Motor neuron (in vitro differentiated cells): ENCODE measurements around the gene TFPI. TPM values are rescaled to one million over a fixed set of nuclear protein-coding genes. Genes with fewer than 3 reads are reported as not detected.

Experiments
- ATAC-seq, 8 experiments: fragments of 200-7000 bp; cut with Tn5 transposase; replicated peaks in 6 of 8; 2 replicates each; pipeline ENCODE4 v1.8.0; 2021; ENCODE audit warnings: mild to moderate bottlenecking in 8 of 8, moderate library complexity in 8 of 8
- H3K27ac ChIP-seq, 2 donors: fragments of 250-450 bp; sonication (Bioruptor Pico); 2 replicates each; pipeline ENCODE4 v1.9.0; 2021; ENCODE audit warnings: antibody characterized with exemption in 2 of 2, mild to moderate bottlenecking in 2 of 2, moderate library complexity in 1 of 2
- H3K4me1 ChIP-seq, 2 donors: fragments of 250-450 bp; sonication (Bioruptor Pico); replicated peaks in 1 of 2; 2 replicates each; pipeline ENCODE4 v1.6.1; 2021; ENCODE audit warnings: antibody characterized with exemption in 2 of 2, mild to moderate bottlenecking in 2 of 2, moderate library complexity in 1 of 2
- H3K4me3 ChIP-seq, 5 donors: fragments of 250-450 bp; sonication (Bioruptor Pico); 2 replicates each; pipeline ENCODE4 v1.9.0; 2021; ENCODE audit warnings: antibody characterized with exemption in 5 of 5, mild to moderate bottlenecking in 5 of 5, moderate library complexity in 4 of 5
- WGBS, 10 experiments: fragments of 450-650 bp; shearing (Covaris generic); methylation state at CpG; one replicate each; pipeline ENCODE4 v1.0.0; 2022; 5-methylcytosine and 5-hydroxymethylcytosine counted together
- in situ Hi-C, 9 experiments: fragments of 400-800 bp; cut with MboI; loops; one replicate each; pipeline ENCODE4 v1.15.0; 2021; ENCODE audit warnings: low sequenced_read_pairs in 9 of 9, low pct_unique_long_range_greater_than_20kb in 2 of 9; ENCODE audit not compliant: unreplicated experiment in 9 of 9
- total RNA-seq, 8 experiments: library from RNA; unstranded; fragments of 300-600 nt; gene quantifications; 2 replicates each; pipeline versions ENCODE4 v1.2.3 to v1.2.4, GENCODE V29; 2022

Gene TFPI
- 10 to 100 TPM in 3 of 8 experiments, 1 to 10 TPM in 1, under 1 TPM in 4; 0.18 to 79.3 (median 5.1) TPM for total RNA-seq

DNA sequence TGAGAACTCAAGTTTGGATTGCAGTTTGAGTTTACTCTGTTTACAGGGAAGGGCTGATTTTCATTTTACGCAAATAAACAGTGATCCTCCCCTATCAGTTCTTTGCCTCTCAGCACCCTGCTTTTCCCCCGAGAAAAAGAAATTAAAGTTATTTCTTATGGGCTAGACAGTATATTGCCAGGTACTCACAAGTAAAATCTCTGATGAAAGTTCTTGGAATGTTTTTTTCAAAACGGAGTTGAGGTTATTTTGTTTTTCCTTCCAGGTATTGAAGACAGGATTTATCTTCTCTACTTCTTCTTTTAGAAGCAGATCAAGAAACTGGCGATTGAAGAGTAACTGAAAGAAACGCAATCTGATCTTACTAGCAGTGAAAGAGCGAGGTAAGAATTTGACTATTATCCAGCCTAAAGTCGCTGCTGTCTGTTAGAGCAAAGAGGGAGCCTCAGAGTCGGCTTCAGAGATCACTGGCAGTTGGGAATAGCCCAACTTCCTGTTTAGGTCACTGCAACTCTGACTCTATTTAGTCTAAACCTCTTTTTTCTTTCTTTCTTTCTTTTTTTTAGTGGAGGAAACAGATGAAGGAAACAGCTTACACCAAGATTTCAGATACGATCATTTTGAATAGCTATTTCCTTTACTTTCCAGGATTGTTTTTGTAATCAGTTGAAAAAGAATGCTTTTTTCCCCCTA is at the start of gene TFPI:
TSS of gene TFPI (minus strand) at position 425 of the 693 bp plus-strand sequence. CDS start 50,667 bp downstream, outside the sequence.
- peak within 1 kb of the TSS in 2 of 5 donors; percentile 3 to 4 for H3K4me3 ChIP-seq
- H3K4me1 ChIP-seq, result no peaks in the 10 kb centered on the region
- in situ Hi-C loops, result no loop called here
- H3K27ac ChIP-seq, result no peak within 1 kb of the TSS
- 0 to 84% (median 49%) methylated on average over 3 to 9 of the region's 9 CpGs for WGBS, 10 experiments
- peak in 3 of 8 experiments; percentile 80 to 91 (median 91) for ATAC-seq

DNA sequence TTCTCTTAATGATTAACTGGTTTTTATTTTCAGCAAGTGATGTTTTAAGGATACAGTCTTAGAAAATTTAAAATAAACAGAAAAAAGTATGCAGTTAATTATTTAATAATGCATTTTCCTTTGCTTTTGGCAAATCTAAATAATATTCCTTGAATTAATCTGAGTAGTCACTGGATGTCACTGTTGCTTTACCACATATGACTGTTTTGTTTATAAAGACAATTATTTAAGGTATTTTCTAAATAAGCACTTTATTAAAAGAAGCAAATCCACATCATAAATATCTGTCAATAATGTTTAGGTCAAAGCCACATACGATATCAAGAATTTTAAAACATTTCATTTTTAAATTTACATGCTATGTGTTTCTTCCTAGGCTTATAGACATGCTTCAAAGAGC is 40.6 kb upstream of the TFPI start:
- no peak overlapping the region for H3K4me3 ChIP-seq
- no peak overlapping the region for H3K27ac ChIP-seq
- 13 to 100% (median 83%) methylated on average over 1 of the region's 1 CpG; no CpG with 5 or more reads in 1 of the 10 experiments for WGBS, 10 experiments
- H3K4me1 ChIP-seq, result no peaks in the 10 kb centered on the region
- in situ Hi-C loops, result loop anchor here in 3 of 9 experiments (25.0 kb wide), 2 partner anchors 242 to 918 kb away; no protein-coding TSS in a partner anchor
- ATAC-seq, result no peak

DNA sequence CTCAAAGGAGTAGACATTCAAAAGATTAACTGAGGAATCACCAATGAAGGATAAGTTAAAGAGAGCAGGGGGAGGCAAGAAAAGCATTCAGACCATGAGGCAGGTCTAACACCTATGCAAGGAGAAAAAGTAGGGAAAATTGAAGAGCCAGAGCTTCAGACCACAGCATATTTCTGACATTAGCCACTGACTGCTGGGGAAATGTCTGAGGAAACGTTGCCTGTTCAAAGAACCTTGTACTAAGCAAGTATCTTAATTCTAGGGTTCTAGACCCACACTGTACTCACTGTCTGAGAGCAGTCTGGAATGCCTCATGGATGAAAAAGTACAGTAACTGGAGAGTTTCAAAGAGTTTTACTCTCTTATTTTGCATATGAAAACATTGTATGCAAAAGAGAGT is 39.5 kb upstream of the TFPI start:
- no peaks in the 10 kb centered on the region for H3K4me1 ChIP-seq
- H3K4me3 ChIP-seq, result no peak overlapping the region
- no peak overlapping the region for H3K27ac ChIP-seq
- WGBS, 10 experiments, result 0 to 75% (median 14%) methylated on average over 1 of the region's 1 CpG; no CpG with 5 or more reads in 5 of the 10 experiments
- no peak for ATAC-seq
- in situ Hi-C loops, result loop anchor here in 3 of 9 experiments (25.0 kb wide), 2 partner anchors 244 to 919 kb away; no protein-coding TSS in a partner anchor

DNA sequence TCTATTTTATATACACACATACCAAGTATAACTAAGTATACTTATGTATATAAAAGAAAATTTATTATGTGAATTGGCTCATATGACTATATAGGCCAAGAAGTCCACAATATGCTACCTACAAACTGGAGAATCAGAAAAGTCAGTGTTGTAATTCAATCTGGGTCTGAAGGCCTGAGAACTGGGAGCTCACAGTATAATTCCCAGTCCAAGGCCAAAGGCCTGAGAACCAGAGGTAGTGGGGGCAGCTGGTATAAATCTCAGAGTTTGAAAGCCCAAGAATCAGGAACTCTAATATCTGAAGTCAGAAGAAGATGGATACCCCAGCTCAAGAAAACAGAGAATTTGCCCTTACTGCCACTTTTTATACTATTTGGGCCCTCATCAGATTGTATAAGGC is 38.9 kb upstream of the TFPI start:
- in situ Hi-C loops, result loop anchor here in 3 of 9 experiments (25.0 kb wide), 2 partner anchors 244 to 919 kb away; no protein-coding TSS in a partner anchor
- no peak overlapping the region for H3K4me3 ChIP-seq
- no peak overlapping the region for H3K27ac ChIP-seq
- H3K4me1 ChIP-seq, result no peaks in the 10 kb centered on the region
- no peak for ATAC-seq

DNA sequence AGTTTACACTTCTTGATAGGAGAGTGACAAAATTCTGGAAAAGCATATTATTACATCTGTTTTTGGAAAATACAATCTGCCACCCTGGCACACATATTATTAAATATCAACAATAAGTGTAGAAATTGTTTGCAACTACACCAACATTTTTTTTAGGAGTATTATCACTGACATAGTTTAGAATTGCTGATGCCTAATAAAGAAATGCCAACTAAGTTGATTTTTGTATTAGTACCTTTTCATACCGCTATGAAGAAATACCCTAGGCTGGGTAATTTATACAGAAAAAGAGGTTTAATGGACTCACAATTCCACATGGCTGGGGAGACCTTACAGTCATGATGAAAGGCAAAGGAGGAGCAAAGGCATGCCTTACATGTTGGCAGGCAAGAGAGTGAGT is 35.9 kb upstream of the TFPI start:
- no peaks in the 10 kb centered on the region for H3K4me1 ChIP-seq
- no peak overlapping the region for H3K27ac ChIP-seq
- no peak for ATAC-seq
- H3K4me3 ChIP-seq, result no peak overlapping the region
- WGBS, 10 experiments, result 60 to 100% (median 100%) methylated on average over 1 of the region's 1 CpG; no CpG with 5 or more reads in 3 of the 10 experiments
- in situ Hi-C loops, result loop anchor here in 3 of 9 experiments (25.0 kb wide), 2 partner anchors 247 to 922 kb away; no protein-coding TSS in a partner anchor

DNA sequence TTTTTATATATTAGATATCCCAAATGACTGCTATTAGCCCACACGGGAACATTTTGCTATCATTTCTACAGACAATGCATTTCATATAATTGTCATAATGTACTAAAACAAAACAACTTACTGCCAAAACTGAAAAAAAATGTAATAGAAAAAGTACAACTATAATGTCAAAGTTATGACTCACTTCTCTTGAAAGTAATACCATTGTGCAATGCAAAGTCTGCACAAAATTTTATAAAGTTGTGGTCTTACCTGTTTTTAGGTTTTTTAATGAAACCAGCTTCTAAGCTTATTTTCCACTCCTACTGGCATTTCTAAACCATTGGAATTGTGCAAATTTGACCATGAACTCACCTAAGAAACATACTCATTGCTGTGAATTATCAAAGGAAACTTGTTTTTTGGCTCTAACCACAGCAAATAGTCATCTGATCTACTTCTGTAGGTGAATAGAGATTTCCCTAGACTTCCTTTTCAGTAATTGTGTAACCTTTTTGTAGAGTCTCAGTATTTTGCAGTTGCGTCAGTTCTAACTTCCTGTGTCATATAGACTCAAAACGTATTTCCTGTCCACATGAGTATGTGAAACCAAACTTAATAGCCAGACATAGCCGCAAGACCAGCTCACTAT is 31.9 kb upstream of the TFPI start:
- in situ Hi-C loops, result loop anchor here in 3 of 9 experiments (25.0 kb wide), 2 partner anchors 251 to 926 kb away; no protein-coding TSS in a partner anchor
- no peak overlapping the region for H3K4me3 ChIP-seq
- no peak overlapping the region for H3K27ac ChIP-seq
- WGBS, 10 experiments, result 61 to 100% (median 92%) methylated on average over 3 to 4 of the region's 4 CpGs; no CpG with 5 or more reads in 1 of the 10 experiments
- no peak for ATAC-seq
- H3K4me1 ChIP-seq, result no peaks in the 10 kb centered on the region

GRCh38 chr2:187581125-187581896 is 27.1 kb upstream of the TFPI start:
- no peaks in the 10 kb centered on the region for H3K4me1 ChIP-seq
- 0 to 26% (median 8%) methylated on average over 1 to 4 of the region's 4 CpGs for WGBS, 10 experiments
- no peak overlapping the region for H3K4me3 ChIP-seq
- no peak overlapping the region for H3K27ac ChIP-seq
- in situ Hi-C loops, result loop anchor here in 3 of 9 experiments (25.0 kb wide), 2 partner anchors 256 to 931 kb away; no protein-coding TSS in a partner anchor
- peak in 3 of 8 experiments; percentile 39 to 50 (median 46) for ATAC-seq

DNA sequence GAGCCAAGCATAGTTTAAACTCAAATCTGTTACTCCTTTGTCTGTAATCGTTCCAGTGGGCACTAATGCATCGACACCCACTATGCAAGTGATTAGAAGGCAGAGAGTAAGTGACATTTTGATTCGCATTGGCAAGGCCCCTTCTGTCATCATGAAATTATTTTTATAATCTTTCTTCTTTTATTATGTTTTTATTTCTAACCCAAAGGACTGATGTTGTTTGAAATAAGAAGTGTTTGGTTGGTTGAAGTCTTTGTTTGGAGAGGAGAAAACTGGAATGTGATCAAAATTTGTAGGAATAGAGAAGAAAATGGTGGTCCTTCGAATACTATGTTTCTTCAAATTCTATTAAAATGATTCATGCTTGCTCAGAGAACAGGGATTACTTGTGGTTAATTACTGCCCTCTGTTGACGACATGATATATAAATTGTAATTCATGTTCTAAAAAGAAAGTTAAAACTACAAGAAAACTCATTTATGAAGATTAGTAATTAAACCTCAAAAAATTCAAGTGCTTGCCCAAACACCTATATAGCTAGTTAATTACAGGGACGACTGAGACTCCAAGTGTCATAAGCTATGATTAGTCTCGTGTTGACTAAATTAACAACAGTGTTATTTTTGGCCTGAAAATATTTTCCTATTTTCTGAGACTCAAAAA is 26.4 kb upstream of the TFPI start:
- H3K4me3 ChIP-seq, result no peak overlapping the region
- ATAC-seq, result peak in 3 of 8 experiments; percentile 41 to 44 (median 41)
- in situ Hi-C loops, result loop anchor here in 3 of 9 experiments (25.0 kb wide), 2 partner anchors 257 to 932 kb away; no protein-coding TSS in a partner anchor

GRCh38 chr2:187577310-187577709 is 23.1 kb upstream of the TFPI start:
- H3K4me1 ChIP-seq, result no peaks in the 10 kb centered on the region
- ATAC-seq, result no peak
- no peak overlapping the region for H3K4me3 ChIP-seq
- 67 to 100% (median 92%) methylated on average over 1 to 2 of the region's 2 CpGs; no CpG with 5 or more reads in 4 of the 10 experiments for WGBS, 10 experiments
- no peak overlapping the region for H3K27ac ChIP-seq
- in situ Hi-C loops, result loop anchor here in 4 of 9 experiments (10.0 to 25.0 kb wide), 3 partner anchors 73 to 935 kb away; no protein-coding TSS in a partner anchor

More for the DNA sequence above, 26.4 kb upstream of the TFPI start:
- Histone ChIP-seq H3K27ac (no peak overlapping the region), H3K4me1 (no peaks in the 10 kb centered on the region)
- 10 to 44% (median 24%) methylated on average over 2 to 7 of the region's 7 CpGs for WGBS, 10 experiments

GRCh38 chr2:187576906-187577305 is 22.7 kb upstream of the TFPI start:
- ATAC-seq, result no peak
- Histone ChIP-seq H3K27ac (no peak overlapping the region), H3K4me3 (no peak overlapping the region), H3K4me1 (no peaks in the 10 kb centered on the region)
- in situ Hi-C loops, result loop anchor here in 4 of 9 experiments (10.0 to 25.0 kb wide), 3 partner anchors 72 to 935 kb away; no protein-coding TSS in a partner anchor

- Histone ChIP-seq H3K4me3 (no peak overlapping the region), H3K4me1 (no peaks in the 10 kb centered on the region), H3K27ac (no peak overlapping the region)
- in situ Hi-C loops, result loop anchor here in 4 of 9 experiments (10.0 to 25.0 kb wide), 3 partner anchors 71 to 937 kb away; no protein-coding TSS in a partner anchor
- 0 to 33% (median 17%) methylated on average over 1 of the region's 1 CpG; no CpG with 5 or more reads in 1 of the 10 experiments for WGBS, 10 experiments
- no peak for ATAC-seq
These were observed 21.5 kb upstream of the TFPI start for GRCh38 chr2:187575751-187576067.
